Dedifferentiated amniotic fluid mesenchymal stem cell (primary cell): Measurements from ENCODE around the gene MAPK8IP3.
A peak's percentile ranks its signal among the peaks of the same experiment; 100 is the strongest.
"Not testable (repeated sequence)": the region's sequence is repeated elsewhere in the genome, so short reads cannot be mapped to it uniquely, and the experiment has no call there.

Experiments
- DNase-seq: peaks from one replicate; pipeline ENCODE4 v3.0.0-alpha.2; 2016; ENCODE audit errors: extremely low spot score

MAPK8IP3 gene

DNA sequence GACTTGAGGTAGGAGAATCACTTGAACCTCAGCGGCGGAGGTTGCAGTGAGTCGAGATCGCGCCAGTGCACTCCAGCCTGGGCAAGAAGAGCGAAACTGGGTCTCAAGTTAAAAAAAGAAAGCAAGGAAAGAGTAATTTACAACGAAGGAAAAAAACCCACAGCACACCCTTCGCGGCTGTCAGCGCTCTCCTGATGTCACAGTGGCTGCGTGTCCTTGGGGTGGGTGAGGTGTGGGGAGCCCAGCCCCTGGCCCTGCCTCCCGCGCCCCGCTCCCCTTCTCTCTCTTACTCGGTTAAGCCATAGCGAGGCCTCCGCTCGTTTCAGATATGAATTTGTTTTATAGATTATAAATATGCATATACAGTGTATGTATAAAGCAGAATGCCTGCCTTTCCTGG is 28.7 kb upstream of the MAPK8IP3 start:
- no peak for DNase-seq

DNA sequence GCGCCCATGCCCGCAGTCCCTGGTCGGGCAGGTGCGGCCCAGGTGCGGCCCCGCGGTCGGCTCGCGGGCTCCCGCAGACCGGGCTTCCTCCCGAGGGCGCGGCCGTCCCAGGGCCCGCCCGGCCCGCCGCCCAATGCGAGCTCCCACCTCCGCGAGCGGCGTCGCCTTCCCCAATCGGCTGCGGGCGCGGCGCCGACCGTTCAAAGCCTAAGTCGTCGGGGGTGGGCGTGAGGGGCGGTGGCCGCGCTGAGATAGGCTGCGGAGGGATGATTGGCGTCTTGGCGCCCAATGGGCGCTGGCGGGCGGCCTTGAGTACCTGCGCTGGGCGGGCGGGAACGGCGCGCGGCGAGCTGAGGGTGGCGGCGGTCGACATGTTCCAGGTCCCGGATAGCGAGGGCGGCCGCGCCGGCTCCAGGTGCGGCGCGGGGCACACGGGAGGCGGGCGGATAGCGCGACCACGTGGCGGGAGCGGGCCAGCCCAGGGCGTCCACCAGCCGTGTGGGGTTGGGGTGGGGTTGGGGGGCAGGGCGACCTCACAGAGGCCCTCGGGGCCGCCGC is 28.0 kb upstream of the MAPK8IP3 start, which contains the start of gene JPT2:
JPT2 (plus strand) TSS at position 338 of the 558 bp plus-strand sequence; CDS start at position 372, 34 bp downstream.
- peak; percentile 77 for DNase-seq

DNA sequence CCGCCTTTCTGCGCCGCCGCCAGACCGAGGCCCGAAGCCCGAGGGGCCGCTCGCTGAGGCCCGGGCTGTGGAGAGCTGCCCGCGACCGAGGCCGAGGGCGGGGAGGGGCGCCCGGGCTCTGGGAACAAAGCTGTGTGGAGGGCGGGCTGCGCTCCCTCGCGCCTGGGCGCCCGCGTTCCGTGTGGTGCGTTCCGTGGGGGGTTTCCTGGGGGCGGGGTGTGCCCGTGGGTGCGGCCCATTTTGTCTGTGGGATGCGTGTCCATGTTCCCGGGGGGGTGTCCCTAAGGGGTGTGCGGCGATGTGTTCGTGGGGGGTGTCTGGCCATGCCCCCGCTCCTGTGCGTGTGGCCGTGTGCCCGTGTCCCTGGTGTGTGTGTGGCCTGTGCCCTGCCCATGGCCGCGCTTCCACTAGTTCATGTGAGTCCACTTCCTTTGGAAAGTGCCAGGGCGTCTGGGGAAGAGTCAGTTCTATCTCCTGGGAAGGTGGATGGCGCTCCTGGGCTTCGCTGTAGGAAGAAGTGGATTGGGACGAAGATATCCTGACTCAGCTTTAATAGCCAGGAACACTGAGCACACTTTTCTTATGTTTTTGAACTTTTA is 27.4 kb upstream of the MAPK8IP3 start:
- DNase-seq, result peak; percentile 18

DNA sequence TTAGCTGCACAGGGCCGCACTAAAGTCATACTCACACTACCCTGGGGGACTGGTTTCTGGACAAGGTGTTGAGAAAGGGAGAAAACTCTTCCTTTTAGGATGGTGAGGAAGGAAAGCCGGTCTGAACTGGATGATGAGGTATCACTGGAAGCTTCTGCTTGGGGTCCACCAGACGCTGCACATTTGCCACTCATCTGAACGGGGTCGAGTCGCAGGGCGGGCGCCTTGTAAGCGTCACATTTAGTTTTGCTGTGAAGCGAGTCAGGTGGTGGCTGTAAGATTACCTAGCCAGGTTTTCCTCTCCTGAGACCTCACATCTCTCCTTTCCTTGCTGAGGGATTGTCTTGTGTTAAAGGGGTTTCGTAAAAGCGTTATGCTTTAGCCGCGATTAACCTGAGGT is 25.6 kb upstream of the MAPK8IP3 start:
- DNase-seq, result no peak

DNA sequence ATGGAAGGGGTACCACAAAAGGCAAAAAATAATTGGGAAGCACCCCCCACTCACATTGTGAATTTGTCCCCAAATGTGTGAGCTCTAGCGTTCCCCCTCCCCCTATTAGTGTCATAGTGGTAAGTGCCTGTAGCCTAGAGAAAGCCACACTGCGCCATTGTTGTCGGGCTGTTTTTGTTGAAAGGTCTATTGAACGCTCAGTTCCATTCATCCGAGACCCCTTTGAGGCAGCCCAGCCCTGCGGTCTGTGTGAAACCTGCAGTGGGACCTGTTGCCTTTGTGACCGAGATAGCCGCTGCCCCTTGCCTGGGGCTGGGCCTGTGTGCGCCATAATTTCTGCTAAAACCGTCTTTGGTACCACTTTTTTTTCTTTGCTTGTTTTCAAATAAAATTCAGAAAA is 25.0 kb upstream of the MAPK8IP3 start:
- no peak for DNase-seq

DNA sequence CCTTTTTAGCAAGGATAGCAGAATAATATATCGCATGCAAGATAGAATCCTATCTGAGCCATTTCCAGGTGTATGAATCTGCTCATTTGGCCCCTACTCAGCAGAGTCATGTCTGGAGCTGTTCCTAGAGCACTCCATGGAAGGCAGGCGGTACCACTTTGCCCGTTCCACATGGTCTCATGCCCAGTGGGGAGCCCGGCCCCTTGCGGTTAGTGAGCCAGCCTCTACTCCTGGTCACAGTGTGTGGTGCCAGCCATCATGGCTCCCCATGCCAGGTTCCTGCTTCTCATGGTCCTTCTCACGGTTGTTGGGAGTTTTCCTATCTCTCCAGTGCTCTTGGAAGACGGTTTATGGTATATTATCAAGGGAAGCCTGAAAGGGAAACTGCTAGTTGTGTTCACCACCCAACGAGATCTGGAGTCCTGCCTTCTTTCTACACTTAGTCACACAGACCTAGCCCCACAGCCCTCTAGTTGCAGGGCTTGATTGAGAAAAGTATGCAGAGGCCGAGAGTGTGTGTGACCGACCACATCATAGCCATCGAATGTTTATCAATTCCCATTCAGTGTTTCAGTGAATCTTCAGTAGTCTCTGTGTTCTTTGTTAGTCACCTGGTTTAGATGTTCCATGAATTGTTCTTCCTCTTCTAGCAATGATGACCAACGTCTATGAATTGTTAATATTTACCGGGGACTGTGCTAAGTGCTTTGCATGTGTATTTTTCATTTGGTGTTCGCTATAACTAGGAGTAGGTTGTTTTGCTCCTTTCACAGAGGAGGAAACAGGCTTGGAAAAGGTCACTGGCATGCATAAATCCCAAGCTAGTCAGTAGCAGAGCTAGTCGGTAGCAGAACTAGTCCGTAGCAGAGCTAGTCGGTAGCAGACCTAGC is 18.3 kb upstream of the MAPK8IP3 start:
- no peak for DNase-seq

DNA sequence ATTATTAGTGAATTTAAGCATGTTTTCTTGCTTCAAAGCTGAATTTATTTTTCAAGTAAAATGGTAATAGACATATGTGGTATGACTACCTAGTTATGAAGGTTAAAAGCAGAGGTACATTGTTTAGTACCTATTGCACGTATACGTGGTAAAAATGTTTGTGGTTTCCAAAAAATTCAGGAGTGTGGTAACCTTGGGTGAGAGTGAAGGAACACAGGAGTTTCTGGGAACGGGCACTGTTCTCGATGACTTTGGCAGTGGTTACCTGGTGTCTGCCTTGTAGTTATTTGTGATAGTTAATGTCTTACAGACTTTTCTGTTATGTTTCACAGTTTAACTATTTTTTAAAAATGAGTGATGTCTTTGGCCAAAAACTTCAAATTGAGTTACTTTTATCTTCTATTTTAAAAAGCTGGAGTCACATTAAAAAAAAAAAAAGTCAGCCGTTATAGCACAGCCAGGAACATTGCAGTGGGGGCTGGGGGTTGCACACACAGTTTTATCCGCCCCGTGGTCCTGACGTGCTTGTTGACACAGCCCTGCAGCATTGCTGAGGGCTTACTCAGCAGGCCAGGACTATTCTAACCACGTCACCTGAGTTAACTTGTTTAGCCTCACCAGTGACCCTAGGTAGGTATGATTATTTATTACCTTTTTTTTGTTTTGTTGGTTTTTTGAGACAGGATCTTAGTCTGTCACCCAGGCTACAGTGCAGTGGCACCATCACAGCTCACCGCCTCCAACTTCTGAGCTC is 17.0 kb upstream of the MAPK8IP3 start:
- DNase-seq, result no peak

DNA sequence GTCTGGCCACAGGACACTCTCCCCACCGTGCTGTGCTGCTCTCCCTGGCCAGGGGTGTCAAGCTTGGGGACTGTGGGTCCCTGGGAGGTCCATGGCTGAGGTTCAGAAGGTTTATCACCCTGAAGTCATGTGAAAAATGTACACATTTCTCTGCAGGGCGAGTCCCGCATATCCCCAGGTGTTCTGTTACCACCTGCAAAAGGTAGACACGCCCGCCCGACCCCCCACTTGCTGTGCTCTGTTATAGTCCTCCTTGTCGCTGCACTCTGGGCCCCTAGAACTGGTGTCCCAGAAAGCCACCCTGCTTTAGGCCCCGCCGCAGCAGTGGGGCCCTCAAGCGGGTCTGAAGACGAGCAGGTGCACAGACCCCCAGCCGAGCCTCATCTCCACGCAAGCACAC is 16.1 kb upstream of the MAPK8IP3 start:
- DNase-seq, result no peak

DNA sequence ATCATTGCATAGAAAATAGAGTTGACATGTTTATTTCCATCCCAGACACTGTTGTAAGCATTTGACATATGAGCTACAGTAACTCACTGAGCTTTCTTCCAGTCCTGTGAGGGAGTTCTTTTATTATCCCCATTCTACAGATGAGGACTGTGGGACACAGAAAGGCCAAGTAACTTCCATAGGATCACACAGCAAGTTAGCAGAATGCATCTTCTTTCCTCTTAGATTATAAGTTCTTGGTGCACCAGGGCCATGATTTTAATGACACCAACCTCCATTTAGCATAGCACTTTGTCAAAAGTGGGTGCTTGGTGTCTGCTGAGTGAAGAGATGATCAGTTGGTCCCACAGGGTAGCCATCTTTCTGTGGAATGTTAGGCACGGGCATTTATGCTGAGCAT is 15.2 kb upstream of the MAPK8IP3 start:
- no peak for DNase-seq

DNA sequence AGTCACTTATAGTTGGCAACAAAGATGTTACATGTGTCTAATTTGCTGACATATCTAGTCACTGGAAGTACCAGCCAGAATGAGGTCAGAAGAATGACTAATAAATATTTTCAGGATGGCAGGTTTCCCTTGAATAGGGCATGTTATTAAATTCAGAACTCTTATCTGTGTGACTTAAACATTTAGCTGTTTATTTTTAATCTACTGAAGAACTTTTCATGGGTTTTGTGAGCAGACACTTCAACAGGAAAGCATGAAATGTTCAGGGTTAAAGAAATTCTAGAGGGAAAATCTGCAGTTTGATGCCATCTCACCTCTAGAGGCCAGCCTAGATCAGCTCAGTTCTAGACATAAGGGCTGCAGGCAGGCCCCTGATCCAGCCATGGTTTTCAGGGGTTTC is 14.7 kb upstream of the MAPK8IP3 start:
- DNase-seq, result no peak

DNA sequence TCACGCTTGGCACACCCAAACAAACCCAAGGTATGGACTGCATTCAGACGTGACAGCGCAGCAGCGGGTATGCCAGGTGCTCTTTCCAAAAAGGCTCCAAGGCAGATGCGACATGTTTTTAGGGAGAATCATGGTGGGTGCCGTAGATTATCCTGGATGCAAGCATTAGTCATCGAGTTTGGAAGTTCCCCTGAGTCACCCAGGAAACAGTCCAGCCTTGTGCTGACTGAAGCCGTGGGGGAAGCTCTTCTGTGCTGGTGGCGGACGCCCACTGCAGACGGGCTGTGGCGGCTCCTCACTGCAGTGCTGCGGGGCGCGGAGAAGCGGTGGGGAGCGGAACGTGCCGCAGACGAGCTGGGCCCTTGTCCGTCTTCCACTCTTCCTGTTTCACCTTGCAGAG is 14.0 kb upstream of the MAPK8IP3 start:
- no peak for DNase-seq

DNA sequence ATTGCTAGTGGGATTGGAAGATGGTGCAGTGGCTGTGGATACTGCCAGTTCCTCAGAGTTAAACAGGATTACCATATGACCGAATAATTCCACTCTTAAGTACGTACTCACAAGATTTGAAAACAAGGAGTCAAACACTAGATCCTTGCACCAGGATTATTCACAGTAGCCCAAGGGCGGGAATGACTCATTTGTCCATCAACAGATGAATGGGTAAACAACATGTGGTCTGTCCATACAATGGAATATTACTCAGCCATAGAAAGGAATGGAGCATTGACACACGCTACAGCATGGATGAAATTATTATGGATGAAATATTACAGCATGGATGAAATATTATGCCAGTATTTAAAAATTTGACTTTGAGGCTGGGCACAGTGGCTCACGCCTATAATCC is 9.1 kb upstream of the MAPK8IP3 start:
- no peak for DNase-seq

DNA sequence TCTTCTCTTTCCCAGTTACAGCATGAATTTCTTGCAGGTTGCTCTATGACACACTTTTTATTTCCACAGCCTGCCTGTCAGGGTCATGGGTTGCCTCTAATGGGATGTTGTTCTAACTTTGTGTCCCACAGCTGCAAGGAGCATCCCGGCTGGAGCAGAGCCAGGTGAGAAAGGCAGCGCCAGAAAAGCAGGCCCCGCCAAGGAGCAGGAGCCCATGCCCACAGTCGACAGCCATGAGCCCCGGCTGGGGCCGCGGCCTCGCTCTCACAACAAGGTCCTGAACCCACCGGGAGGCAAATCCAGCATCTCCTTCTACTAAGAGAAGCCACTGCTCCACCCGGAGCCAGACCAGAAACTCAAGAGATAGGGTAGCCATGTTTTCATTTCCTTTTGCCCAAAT is 7.3 kb upstream of the MAPK8IP3 start:
- no peak for DNase-seq

DNA sequence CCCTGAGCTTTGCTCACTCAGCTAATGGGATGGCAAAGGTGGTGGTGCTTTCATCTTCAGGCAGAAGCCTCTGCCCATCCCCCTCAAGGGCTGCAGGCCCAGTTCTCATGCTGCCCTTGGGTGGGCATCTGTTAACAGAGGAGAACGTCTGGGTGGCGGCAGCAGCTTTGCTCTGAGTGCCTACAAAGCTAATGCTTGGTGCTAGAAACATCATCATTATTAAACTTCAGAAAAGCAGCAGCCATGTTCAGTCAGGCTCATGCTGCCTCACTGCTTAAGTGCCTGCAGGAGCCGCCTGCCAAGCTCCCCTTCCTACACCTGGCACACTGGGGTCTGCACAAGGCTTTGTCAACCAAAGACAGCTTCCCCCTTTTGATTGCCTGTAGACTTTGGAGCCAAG is 5.7 kb upstream of the MAPK8IP3 start:
- DNase-seq, result no peak

DNA sequence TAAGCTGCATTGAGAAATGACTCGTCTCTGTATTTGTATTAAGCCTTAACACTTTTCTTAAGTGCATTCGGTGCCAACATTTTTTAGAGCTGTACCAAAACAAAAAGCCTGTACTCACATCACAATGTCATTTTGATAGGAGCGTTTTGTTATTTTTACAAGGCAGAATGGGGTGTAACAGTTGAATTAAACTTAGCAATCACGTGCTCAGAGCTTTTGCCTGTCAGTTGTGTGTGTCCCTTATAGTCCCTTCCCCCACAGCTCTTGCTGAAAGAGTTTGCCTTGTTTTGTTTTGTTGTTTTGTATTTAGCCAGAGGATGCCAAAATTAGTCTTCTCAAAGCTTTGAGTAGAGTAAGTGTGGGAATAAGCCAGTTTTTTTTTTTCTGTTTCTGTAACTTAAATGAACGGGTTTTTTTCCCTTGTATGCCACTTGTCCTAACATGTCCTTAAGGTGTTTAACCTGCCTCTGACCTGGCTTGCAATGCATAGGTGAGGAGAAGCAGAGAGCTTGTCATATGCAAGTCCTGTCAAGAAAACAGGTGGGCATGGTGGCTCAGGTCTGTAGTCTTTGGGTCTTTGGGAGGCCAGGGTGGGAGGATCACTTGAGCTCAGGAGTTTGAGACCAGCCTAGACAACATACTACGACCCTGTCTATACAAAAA is 4.6 kb upstream of the MAPK8IP3 start:
- no peak for DNase-seq

DNA sequence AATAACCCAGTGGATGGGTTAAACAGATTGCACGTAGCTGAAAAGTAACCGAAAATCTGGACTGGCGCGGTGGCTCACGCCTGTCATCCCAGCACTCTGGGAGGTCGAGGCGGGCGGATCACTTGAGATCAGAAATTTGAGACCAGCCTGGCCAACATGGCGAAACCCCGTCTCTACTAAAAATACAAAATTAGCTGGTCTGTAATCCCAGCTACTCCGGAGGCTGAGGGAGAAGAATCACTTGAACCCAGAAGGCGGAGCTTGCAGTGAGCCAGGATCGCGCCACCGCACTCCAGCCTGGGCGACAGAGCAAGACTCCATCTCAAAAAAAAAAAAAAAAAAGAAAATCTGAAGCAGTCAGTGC is 689 bp upstream of the MAPK8IP3 start:
- not testable (repeated sequence) for DNase-seq

DNA sequence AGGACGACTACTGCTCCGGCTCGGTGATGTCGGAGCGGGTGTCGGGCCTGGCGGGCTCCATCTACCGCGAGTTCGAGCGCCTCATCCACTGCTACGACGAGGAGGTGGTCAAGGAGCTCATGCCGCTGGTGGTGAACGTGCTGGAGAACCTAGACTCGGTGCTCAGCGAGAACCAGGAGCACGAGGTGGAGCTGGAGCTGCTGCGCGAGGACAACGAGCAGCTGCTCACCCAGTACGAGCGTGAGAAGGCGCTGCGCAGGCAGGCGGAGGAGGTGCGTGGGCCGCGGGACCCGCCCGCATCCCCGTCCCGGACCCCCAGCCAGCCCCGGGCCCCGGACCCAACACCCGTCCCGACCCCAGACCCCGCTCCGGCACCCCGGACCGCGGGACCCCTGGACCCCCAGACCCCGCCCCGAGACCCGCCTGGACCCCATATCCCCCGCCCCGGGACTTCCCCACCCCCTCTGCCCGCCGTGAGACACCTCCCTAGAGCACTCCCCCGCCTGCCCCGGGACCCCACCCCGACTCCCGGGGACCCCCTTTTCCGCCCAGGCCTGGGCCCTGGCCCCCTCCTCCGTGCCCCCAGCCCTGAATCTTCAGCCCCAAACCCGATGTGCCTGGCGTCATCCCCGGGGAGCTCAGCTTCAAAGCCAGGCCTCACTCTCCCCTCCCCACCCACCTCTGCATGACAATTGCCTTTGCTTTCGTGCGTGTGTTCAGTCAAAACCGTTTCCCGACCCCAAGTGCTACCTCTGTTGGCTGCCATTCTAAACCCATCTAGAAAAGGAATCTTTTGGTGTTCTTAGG is 594 bp downstream of the MAPK8IP3 start:
- no peak for DNase-seq

DNA sequence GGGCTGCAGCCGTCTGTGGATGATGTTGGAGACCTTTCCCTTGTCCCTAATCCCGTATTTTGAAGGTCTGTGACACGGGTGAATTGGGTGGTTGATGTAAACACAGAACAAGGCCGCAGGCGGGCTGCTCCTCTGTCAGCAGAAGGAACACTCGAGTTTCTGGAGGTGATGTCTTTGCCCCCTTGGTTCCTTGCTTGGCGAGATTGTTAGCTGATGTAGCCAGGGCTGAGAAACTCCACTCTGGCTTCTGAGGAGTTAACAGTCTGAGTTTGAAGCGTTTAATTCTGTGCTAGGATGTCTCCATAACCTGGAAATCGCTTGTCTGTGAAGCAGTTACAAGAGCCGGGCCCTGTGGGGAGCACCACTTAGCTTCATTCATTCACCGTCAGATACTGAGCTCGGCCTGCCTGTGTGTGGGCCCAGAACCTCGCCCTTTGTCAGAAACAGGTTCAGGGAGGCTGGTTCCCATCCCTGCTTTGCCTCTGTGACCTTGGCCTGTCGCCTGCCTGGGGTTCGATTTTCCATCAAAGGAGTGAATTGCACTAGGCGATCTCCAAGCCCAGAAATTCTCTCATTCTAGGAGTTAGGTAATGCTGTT is 1.3 kb downstream of the MAPK8IP3 start:
- DNase-seq, result peak; percentile 20

DNA sequence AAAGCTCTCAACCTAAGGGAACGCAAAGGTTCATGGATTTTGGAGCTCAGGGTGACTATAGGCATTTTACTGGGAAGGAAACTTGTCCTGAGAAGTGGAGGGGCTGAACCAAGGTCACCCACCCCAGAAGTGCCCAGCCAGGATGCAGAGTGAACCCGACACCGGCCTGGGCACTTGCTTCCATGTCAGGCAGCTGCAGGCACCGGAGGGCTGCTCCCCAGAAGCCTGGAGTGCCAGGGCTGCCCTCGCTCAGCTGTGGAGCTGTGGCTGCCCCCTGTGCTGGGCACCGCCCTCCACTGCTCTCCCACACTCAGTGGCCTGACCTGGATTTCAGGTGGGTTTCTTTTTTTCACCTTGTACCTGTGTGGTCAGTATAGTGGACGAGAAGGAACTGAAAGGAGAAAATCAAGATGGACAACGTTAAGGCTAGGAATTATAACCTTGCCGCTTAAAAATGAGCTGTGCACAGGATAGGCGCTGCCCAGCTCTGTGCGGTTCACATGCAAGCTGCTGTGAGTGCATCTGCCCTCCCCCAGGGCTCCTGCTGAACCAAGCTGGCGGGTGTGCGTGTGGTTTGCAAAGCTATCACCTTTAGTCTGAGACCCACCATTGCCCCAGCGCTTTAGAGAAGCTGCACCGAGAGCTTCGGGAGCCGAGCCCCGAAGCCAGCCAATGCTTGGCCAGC is 2.2 kb downstream of the MAPK8IP3 start:
- no peak for DNase-seq

DNA sequence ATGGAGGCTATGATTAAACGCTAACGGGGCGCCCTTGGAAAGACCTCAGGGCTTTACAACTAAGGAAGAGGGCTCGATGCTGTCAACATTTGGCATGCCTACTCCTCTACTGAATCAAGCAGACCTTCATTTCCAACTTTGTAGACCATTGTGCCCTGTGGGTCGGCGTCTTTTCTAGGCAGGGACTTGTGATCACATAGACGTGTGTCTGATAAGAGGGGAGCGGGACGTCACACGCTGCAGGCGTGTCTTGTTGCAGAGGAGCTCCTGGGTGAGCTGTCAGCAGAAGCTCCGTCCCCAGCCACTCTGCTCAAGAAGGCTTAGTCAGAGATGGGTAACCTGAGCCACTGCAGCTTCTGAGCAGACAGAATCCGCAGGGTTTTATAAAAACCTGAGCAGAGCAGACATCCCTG is 2.8 kb downstream of the MAPK8IP3 start:
- no peak for DNase-seq
